ENCODE measurements around the gene MYBPH. TPM values are rescaled to one million over a fixed set of nuclear protein-coding genes. Genes with fewer than 3 reads are reported as not detected.

Gene MYBPH
- polyA plus RNA-seq, 2 of the 4 experiments (the other 2 are of a cell fraction), result not detected

DNA sequence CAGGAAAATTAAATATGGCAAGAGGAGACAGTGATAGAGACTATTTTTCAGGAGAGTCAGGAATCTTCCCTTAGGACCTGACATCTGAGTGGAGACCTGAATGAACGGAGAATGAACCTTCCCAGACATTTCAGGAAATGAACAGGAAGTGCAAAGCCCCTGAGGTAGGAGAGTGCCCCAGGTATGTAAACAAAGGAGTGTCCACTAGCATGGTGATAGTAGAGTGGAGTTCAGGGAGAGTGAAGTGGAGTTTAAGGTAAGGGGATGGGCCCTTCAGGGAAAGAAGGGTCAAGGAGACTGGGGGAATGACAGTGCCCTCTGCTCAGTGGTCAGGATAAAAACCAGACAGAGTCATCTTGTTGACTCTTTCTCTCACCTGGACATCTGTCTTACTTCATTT lies 19.3 kb downstream of the MYBPH start:
- CTCF ChIA-PET, result no interaction called here
- TF ChIP-seq FOSL2 (IDR thresholded peaks at IDR 0.05), result no peak
- TF ChIP-seq FOSL2 (CRISPR knock-in tag; IDR thresholded peaks at IDR 0.05), result no peak
- TF ChIP-seq KDM5A (IDR thresholded peaks at IDR 0.05), result no peak
- no peak for TF ChIP-seq JUNB (IDR thresholded peaks at IDR 0.05)
- TF ChIP-seq NFE2L2 (conservative IDR thresholded peaks at IDR 0.05; ENCODE audit: low read length), result no peak
- TF ChIP-seq FOSB (CRISPR knock-in tag; IDR thresholded peaks at IDR 0.05), result no peak
- no peak for TF ChIP-seq MAFK (IDR thresholded peaks at IDR 0.05; ENCODE audit: partially characterized antibody)
- no peak for TF ChIP-seq NPAS2 (CRISPR knock-in tag; IDR thresholded peaks at IDR 0.05; ENCODE audit: borderline replicate concordance)
- no peak for TF ChIP-seq CBX8 (IDR thresholded peaks at IDR 0.05)
- TF ChIP-seq, protein P1, sequence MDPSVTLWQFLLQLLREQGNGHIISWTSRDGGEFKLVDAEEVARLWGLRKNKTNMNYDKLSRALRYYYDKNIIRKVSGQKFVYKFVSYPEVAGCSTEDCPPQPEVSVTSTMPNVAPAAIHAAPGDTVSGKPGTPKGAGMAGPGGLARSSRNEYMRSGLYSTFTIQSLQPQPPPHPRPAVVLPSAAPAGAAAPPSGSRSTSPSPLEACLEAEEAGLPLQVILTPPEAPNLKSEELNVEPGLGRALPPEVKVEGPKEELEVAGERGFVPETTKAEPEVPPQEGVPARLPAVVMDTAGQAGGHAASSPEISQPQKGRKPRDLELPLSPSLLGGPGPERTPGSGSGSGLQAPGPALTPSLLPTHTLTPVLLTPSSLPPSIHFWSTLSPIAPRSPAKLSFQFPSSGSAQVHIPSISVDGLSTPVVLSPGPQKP (IDR thresholded peaks at IDR 0.05; ENCODE audit: low read depth, low read length), result no peak
- no peak for TF ChIP-seq CEBPB (IDR thresholded peaks at IDR 0.05)
- no peak for TF ChIP-seq ESRRA (IDR thresholded peaks at IDR 0.05; ENCODE audit: borderline replicate concordance, low read length)
- TF ChIP-seq HOXA7 (CRISPR knock-in tag; IDR thresholded peaks at IDR 0.05), result no peak
- no peak overlapping the region for H3K4me3 ChIP-seq
- H3K4me1 ChIP-seq, result peaks cover 19% of the 10 kb centered on the region
- FAIRE-seq, result no peak
- DNase-seq (ENCODE audit: low read depth in 1 of 2, low spot score in 1 of 2), result no peak
- no peak for ATAC-seq
- H3K27ac ChIP-seq, result no peak overlapping the region
- H3K9me3 ChIP-seq, result peaks cover 13% of the 10 kb centered on the region
- whole genome bisulfite sequencing (ENCODE audit: missing lambda C conversion rate), result 45% methylated on average over 1 of the region's 1 CpG
- H3K4me2 ChIP-seq, result no peak overlapping the region
- POLR2A ChIA-PET, result no interaction called here

DNA sequence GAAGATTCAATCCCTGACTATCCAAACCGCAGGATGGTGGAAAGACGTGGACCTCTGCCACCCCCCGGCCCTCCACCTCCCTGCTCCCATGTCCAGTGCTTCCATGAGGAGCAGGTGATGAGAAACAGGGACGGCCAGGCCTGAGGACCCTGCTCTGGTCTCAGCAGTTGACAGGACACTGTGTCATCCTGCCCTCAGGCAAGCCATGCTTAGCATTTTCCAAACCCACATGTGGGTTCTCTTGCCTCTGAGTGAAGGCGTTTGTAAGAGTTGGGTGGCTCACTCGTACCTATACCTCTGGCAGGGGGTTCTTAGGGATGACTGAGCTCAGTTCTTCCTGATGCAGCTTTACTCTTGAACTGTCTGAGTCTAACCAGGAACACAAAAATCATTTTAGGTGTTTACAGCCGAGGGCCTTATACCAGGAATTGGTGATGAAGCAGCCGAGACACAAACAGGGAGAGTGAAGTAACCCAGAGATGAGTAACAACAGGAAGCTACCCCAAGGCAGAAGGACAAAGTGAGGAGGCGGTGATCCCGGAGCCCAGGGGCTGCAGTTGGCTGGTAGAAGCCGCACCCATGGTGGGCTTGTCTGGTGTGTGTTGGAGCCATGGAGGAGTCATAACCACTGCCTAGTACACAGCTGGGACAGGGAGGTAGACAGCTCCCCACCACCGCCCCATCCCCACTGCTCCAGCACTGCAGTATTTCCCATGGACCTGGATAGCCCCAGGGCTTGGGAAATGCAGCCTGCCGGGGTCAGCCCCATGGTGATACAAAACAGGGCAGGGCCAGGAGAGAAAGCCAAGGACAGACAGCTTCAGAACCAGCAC lies 21.4 kb downstream of the MYBPH start:
- H3K4me1 ChIP-seq, result peaks cover 19% of the 10 kb centered on the region
- no peak overlapping the region for H3K4me2 ChIP-seq
- H3K27ac ChIP-seq, result 0 out of 6 replicates have a peak overlapping the region, but pooled peaks of 1 of the 2 experiments have one; percentile 20
- TF ChIP-seq PHF8 (IDR thresholded peaks at IDR 0.05; ENCODE audit: borderline replicate concordance, low read depth) (no peak), SMC3 (IDR thresholded peaks at IDR 0.05) (no peak)
- FAIRE-seq (no peak), DNase-seq (ENCODE audit: low read depth in 1 of 2, low spot score in 1 of 2) (no peak), ATAC-seq (no peak)
- H3K9me3 ChIP-seq, result peaks cover 13% of the 10 kb centered on the region
- H3K4me3 ChIP-seq, result no peak overlapping the region
- 63% methylated on average over 12 of the region's 13 CpGs for WGBS (ENCODE audit: missing lambda C conversion rate)
- POLR2A ChIA-PET, result no interaction called here
- CTCF ChIA-PET, result interaction anchor here (1.1 to 3.3 kb wide), 5 partner anchors 11 to 114 kb away, joined by 3 to 16 read pairs (median 4); no protein-coding TSS in a partner anchor

DNA sequence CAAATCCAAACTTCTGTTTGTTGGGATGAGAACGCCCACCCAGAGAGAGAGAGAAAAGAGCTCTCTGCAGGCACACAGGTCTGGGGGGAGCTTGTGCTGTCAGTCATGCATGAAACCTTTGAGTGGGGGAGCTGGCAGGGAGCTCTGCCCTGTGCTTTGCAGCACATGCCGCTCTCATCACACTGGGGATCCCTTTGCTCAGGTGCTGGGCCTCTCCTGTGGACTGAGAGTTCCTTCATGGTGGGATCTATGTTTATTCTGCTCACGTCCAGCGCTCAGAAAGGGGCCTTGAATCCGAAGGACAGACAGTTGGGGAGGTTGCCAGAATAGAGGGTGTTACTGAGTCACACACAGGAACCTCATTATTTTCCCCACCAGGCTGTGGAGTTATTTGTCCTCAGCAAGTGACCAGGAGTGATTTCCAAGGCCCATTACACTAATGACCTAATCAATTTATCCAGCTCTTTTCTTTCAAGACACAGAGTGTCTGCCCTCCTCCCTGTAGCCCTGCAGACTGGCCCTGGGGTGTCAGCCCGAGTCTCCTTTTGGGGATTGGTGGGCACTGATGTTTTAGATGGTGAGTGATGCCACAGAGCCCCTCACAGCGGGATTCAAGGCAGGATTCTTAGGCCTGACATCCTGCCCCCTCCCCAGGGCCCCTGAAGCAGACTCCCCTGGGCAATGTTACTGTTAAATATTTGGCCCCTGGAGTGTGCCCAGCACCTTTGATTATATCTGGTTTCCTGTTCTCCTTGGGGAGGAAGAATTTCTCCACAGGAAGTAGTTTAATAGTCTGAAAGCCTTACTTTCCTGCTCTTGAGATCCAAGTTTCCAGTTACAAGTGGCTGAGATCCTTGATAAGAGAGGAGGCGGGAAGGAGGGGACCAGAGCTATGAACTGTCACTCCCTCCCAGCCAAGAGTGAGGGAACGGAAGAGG lies 22.3 kb downstream of the MYBPH start:
- CTCF ChIA-PET, result interaction anchor here (0.6 to 3.3 kb wide), 6 partner anchors 12 to 114 kb away, joined by 3 to 16 read pairs (median 4); no protein-coding TSS in a partner anchor
- no peak for DNase-seq (ENCODE audit: low read depth in 1 of 2, low spot score in 1 of 2)
- peak overlapping the region in 1 of 2 experiments; percentile 32; a peak in 1 of 6 replicates for H3K27ac ChIP-seq
- 0 out of 3 replicates have a peak overlapping the region, but pooled peaks have one; percentile 33 for H3K4me2 ChIP-seq
- no peak for ATAC-seq
- peaks cover 19% of the 10 kb centered on the region for H3K4me1 ChIP-seq
- WGBS (ENCODE audit: missing lambda C conversion rate), result 76% methylated on average over 9 of the region's 9 CpGs
- no peak for FAIRE-seq
- no peak overlapping the region for H3K4me3 ChIP-seq
- POLR2A ChIA-PET, result no interaction called here
- peaks cover 6% of the 10 kb centered on the region for H3K9me3 ChIP-seq
- TF ChIP-seq SMC3 (IDR thresholded peaks at IDR 0.05) (no peak), CHD2 (IDR thresholded peaks at IDR 0.05; ENCODE audit: low read length, partially characterized antibody) (no peak), FOXS1 (CRISPR knock-in tag; IDR thresholded peaks at IDR 0.05) (no peak), ZC3H11A (IDR thresholded peaks at IDR 0.05) (no peak), PHF8 (IDR thresholded peaks at IDR 0.05; ENCODE audit: borderline replicate concordance, low read depth) (no peak), TFCP2L1 (CRISPR knock-in tag; IDR thresholded peaks at IDR 0.05) (no peak), ESRRA (IDR thresholded peaks at IDR 0.05; ENCODE audit: borderline replicate concordance, low read length) (no peak), JUN (IDR thresholded peaks at IDR 0.05) (no peak), CHD4 (IDR thresholded peaks at IDR 0.05; ENCODE audit: borderline replicate concordance) (no peak), NR3C1 (IDR thresholded peaks at IDR 0.05) (no peak), BHLHE40 (IDR thresholded peaks at IDR 0.05; ENCODE audit: low read depth, low read length) (no peak), HOXB13 (CRISPR knock-in tag; IDR thresholded peaks at IDR 0.05; ENCODE audit: low read depth) (no peak), ZNF302 (CRISPR knock-in tag; IDR thresholded peaks at IDR 0.05) (no peak)
- TF ChIP-seq, protein P1 (IDR thresholded peaks at IDR 0.05; ENCODE audit: low read depth, low read length), result no peak
- TF ChIP-seq, protein P2, sequence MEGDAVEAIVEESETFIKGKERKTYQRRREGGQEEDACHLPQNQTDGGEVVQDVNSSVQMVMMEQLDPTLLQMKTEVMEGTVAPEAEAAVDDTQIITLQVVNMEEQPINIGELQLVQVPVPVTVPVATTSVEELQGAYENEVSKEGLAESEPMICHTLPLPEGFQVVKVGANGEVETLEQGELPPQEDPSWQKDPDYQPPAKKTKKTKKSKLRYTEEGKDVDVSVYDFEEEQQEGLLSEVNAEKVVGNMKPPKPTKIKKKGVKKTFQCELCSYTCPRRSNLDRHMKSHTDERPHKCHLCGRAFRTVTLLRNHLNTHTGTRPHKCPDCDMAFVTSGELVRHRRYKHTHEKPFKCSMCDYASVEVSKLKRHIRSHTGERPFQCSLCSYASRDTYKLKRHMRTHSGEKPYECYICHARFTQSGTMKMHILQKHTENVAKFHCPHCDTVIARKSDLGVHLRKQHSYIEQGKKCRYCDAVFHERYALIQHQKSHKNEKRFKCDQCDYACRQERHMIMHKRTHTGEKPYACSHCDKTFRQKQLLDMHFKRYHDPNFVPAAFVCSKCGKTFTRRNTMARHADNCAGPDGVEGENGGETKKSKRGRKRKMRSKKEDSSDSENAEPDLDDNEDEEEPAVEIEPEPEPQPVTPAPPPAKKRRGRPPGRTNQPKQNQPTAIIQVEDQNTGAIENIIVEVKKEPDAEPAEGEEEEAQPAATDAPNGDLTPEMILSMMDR (IDR thresholded peaks at IDR 0.05), result no peak
- TF ChIP-seq, protein P3, sequence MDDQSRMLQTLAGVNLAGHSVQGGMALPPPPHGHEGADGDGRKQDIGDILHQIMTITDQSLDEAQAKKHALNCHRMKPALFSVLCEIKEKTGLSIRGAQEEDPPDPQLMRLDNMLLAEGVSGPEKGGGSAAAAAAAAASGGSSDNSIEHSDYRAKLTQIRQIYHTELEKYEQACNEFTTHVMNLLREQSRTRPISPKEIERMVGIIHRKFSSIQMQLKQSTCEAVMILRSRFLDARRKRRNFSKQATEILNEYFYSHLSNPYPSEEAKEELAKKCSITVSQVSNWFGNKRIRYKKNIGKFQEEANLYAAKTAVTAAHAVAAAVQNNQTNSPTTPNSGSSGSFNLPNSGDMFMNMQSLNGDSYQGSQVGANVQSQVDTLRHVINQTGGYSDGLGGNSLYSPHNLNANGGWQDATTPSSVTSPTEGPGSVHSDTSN (IDR thresholded peaks at IDR 0.05), result no peak
